Measurements from ENCODE around the gene CCNYL1.
"Not testable (repeated sequence)": the region's sequence is repeated elsewhere in the genome, so short reads cannot be mapped to it uniquely, and the experiment has no call there.

The CCNYL1 gene

GRCh38 chr2:207697411-207697810, 14.0 kb upstream of the CCNYL1 start:
- DNase-seq, result peak in 1 of 2 donors; percentile 22

- DNase-seq, result peak; percentile 64 to 74
Measured at GRCh38 chr2:207698301-207698700, 13.1 kb upstream of the CCNYL1 start.

GRCh38 chr2:207704078-207704477, 7.4 kb upstream of the CCNYL1 start:
- peak; percentile 63 to 71 for DNase-seq

- peak; percentile 25 to 46 for DNase-seq
Measured at GRCh38 chr2:207704671-207705070, 6.8 kb upstream of the CCNYL1 start.

GRCh38 chr2:207706936-207707860, 4.2 kb upstream of the CCNYL1 start:
- peak in 1 of 2 donors; percentile 26 for DNase-seq

GRCh38 chr2:207711750-207712530, 500 bp downstream of the CCNYL1 start:
- DNase-seq, result peak; percentile 34 to 41

- no peak for DNase-seq
Measured at GRCh38 chr2:207716056-207716455, 4.6 kb downstream of the CCNYL1 start.

GRCh38 chr2:207718521-207718920, 7.1 kb downstream of the CCNYL1 start:
- no peak for DNase-seq

- DNase-seq, result no peak
Measured at GRCh38 chr2:207719008-207719407, 7.6 kb downstream of the CCNYL1 start.

GRCh38 chr2:207719655-207720054, 8.2 kb downstream of the CCNYL1 start:
- not testable (repeated sequence) for DNase-seq

- DNase-seq, result no peak
Measured at GRCh38 chr2:207720517-207721187, 9.2 kb downstream of the CCNYL1 start.

- DNase-seq, result no peak
Measured at GRCh38 chr2:207722773-207723424, 11.5 kb downstream of the CCNYL1 start.

- DNase-seq, result not testable (repeated sequence)
Measured at GRCh38 chr2:207723425-207723787, 12.0 kb downstream of the CCNYL1 start.

GRCh38 chr2:207724113-207724512, 12.7 kb downstream of the CCNYL1 start:
- DNase-seq, result no peak

- no peak for DNase-seq
Measured at GRCh38 chr2:207725873-207726578, 14.6 kb downstream of the CCNYL1 start.

GRCh38 chr2:207727261-207727660, 15.8 kb downstream of the CCNYL1 start:
- no peak for DNase-seq

- no peak for DNase-seq
Measured at GRCh38 chr2:207729465-207729998, 18.1 kb downstream of the CCNYL1 start.

- DNase-seq, result no peak
Measured at GRCh38 chr2:207731138-207731537, 19.7 kb downstream of the CCNYL1 start.

- no peak for DNase-seq
Measured at GRCh38 chr2:207733597-207734240, 22.3 kb downstream of the CCNYL1 start.

- DNase-seq, result peak; percentile 32 to 49
Measured at GRCh38 chr2:207734264-207734635, 22.8 kb downstream of the CCNYL1 start.
